HepG2 (cell line): Measurements from ENCODE around the gene AKR7A2.

Experiments
- CTCF ChIP-seq: sonication (generic); formaldehyde crosslinking; IDR thresholded peaks from 2 replicates; pipeline ENCODE4 v1.5.0; 2020; ENCODE audit warnings: mild to moderate bottlenecking, missing genetic modification reagents, moderate library complexity
- GABPA ChIP-seq, 2 experiments: IDR thresholded peaks; 2 replicates each; pipeline ENCODE4 v1.6.1; 2011 to 2016; ENCODE audit warnings: low read depth in 2 of 2, low read length in 1 of 2, missing biosample characterization in 1 of 2, missing genetic modification characterization in 1 of 2
- KDM4B ChIP-seq: sonication (generic); formaldehyde crosslinking; IDR thresholded peaks from 2 replicates; pipeline ENCODE4 v1.4.0; 2020; ENCODE audit warnings: missing genetic modification reagents
- MAX ChIP-seq: IDR thresholded peaks from 2 replicates; pipeline ENCODE4 v1.6.1; 2012; ENCODE audit warnings: inconsistent platforms
- TIGD3 ChIP-seq: sonication (generic); formaldehyde crosslinking; IDR thresholded peaks from 2 replicates; pipeline ENCODE4 v1.5.1; 2020; ENCODE audit warnings: mild to moderate bottlenecking, missing genetic modification reagents, borderline replicate concordance
- ZNF276 ChIP-seq: sonication (generic); formaldehyde crosslinking; IDR thresholded peaks from 2 replicates; pipeline ENCODE4 v1.4.0; 2020; ENCODE audit warnings: mild to moderate bottlenecking, low read depth, missing genetic modification reagents

GRCh38 chr1:19306941-19307340 is 5.0 kb downstream of the AKR7A2 start:
- TF ChIP-seq ZNF276: no peak
- TF ChIP-seq GABPA (IDR thresholded peaks at IDR 0.05; ENCODE audit: low read depth, low read length): no peak
- TF ChIP-seq GABPA (CRISPR knock-in tag; IDR thresholded peaks at IDR 0.05; ENCODE audit: low read depth): no peak
- no peak for TF ChIP-seq MAX
- no peak for TF ChIP-seq KDM4B
- no peak for TF ChIP-seq CTCF (CRISPR knock-in tag)
- no peak for TF ChIP-seq TIGD3 (CRISPR knock-in tag)
